ENCODE measurements around the gene KMT2C.
"Not testable (repeated sequence)": the region's sequence is repeated elsewhere in the genome, so short reads cannot be mapped to it uniquely, and the experiment has no call there.

The KMT2C gene

GRCh38 chr7:152370297-152370696, 65.5 kb downstream of the KMT2C start:
- no peak overlapping the region for H3K4me3 ChIP-seq (ENCODE audit: low read depth, low read length)
- H3K27me3 ChIP-seq (ENCODE audit: control insufficient read depth, insufficient read depth, low read length), result no peaks in the 10 kb centered on the region
- H3K9me3 ChIP-seq (ENCODE audit: control insufficient read depth, insufficient read depth, low read length), result no peaks in the 10 kb centered on the region
- no peaks in the 10 kb centered on the region for H3K36me3 ChIP-seq (ENCODE audit: control insufficient read depth, insufficient read depth, low read length)
- no peak overlapping the region for H3K9ac ChIP-seq (ENCODE audit: low read depth, low read length)
- H3K4me1 ChIP-seq (ENCODE audit: control insufficient read depth, insufficient read depth, low read length), result peaks cover 16% of the 10 kb centered on the region; the same call in 1 of the 2 replicates
- H3K27ac ChIP-seq (ENCODE audit: low read depth, low read length), result no peak overlapping the region

GRCh38 chr7:152369518-152369917, 66.3 kb downstream of the KMT2C start:
- Histone ChIP-seq H3K9ac (ENCODE audit: low read depth, low read length) (no peak overlapping the region), H3K4me3 (ENCODE audit: low read depth, low read length) (no peak overlapping the region), H3K27me3 (ENCODE audit: control insufficient read depth, insufficient read depth, low read length) (no peaks in the 10 kb centered on the region), H3K36me3 (ENCODE audit: control insufficient read depth, insufficient read depth, low read length) (no peaks in the 10 kb centered on the region), H3K27ac (ENCODE audit: low read depth, low read length) (no peak overlapping the region), H3K9me3 (ENCODE audit: control insufficient read depth, insufficient read depth, low read length) (no peaks in the 10 kb centered on the region), H3K4me1 (ENCODE audit: control insufficient read depth, insufficient read depth, low read length) (peaks cover 16% of the 10 kb centered on the region; the same call in 1 of the 2 replicates)

- H3K27me3 ChIP-seq (ENCODE audit: control insufficient read depth, insufficient read depth, low read length), result no peaks in the 10 kb centered on the region
- H3K4me1 ChIP-seq (ENCODE audit: control insufficient read depth, insufficient read depth, low read length), result peaks cover 26% of the 10 kb centered on the region; the same call in 1 of the 2 replicates
- H3K27ac ChIP-seq (ENCODE audit: low read depth, low read length), result no peak overlapping the region
- H3K9ac ChIP-seq (ENCODE audit: low read depth, low read length), result no peak overlapping the region
- H3K9me3 ChIP-seq (ENCODE audit: control insufficient read depth, insufficient read depth, low read length), result no peaks in the 10 kb centered on the region
- no peak overlapping the region for H3K4me3 ChIP-seq (ENCODE audit: low read depth, low read length)
- H3K36me3 ChIP-seq (ENCODE audit: control insufficient read depth, insufficient read depth, low read length), result no peaks in the 10 kb centered on the region
Measured at GRCh38 chr7:152367170-152367569, 68.6 kb downstream of the KMT2C start.

GRCh38 chr7:152366662-152367061, 69.1 kb downstream of the KMT2C start:
- Histone ChIP-seq H3K4me1 (ENCODE audit: control insufficient read depth, insufficient read depth, low read length) (peaks cover 26% of the 10 kb centered on the region; the same call in 1 of the 2 replicates), H3K4me3 (ENCODE audit: low read depth, low read length) (no peak overlapping the region), H3K36me3 (ENCODE audit: control insufficient read depth, insufficient read depth, low read length) (no peaks in the 10 kb centered on the region), H3K9me3 (ENCODE audit: control insufficient read depth, insufficient read depth, low read length) (no peaks in the 10 kb centered on the region), H3K27ac (ENCODE audit: low read depth, low read length) (no peak overlapping the region), H3K9ac (ENCODE audit: low read depth, low read length) (no peak overlapping the region), H3K27me3 (ENCODE audit: control insufficient read depth, insufficient read depth, low read length) (no peaks in the 10 kb centered on the region)

- H3K9me3 ChIP-seq (ENCODE audit: control insufficient read depth, insufficient read depth, low read length), result no peaks in the 10 kb centered on the region
- H3K4me1 ChIP-seq (ENCODE audit: control insufficient read depth, insufficient read depth, low read length), result peaks cover 26% of the 10 kb centered on the region; the same call in 1 of the 2 replicates
- no peak overlapping the region for H3K9ac ChIP-seq (ENCODE audit: low read depth, low read length)
- no peaks in the 10 kb centered on the region for H3K36me3 ChIP-seq (ENCODE audit: control insufficient read depth, insufficient read depth, low read length)
- no peaks in the 10 kb centered on the region for H3K27me3 ChIP-seq (ENCODE audit: control insufficient read depth, insufficient read depth, low read length)
- no peak overlapping the region for H3K27ac ChIP-seq (ENCODE audit: low read depth, low read length)
- no peak overlapping the region for H3K4me3 ChIP-seq (ENCODE audit: low read depth, low read length)
Measured at GRCh38 chr7:152365982-152366603, 69.7 kb downstream of the KMT2C start.

- Histone ChIP-seq H3K36me3 (ENCODE audit: control insufficient read depth, insufficient read depth, low read length) (no peaks in the 10 kb centered on the region), H3K9me3 (ENCODE audit: control insufficient read depth, insufficient read depth, low read length) (no peaks in the 10 kb centered on the region), H3K27ac (ENCODE audit: low read depth, low read length) (no peak overlapping the region), H3K27me3 (ENCODE audit: control insufficient read depth, insufficient read depth, low read length) (no peaks in the 10 kb centered on the region), H3K4me3 (ENCODE audit: low read depth, low read length) (no peak overlapping the region), H3K4me1 (ENCODE audit: control insufficient read depth, insufficient read depth, low read length) (0 out of 2 replicates have a peak, but pooled peaks cover 14% of the 10 kb centered on the region), H3K9ac (ENCODE audit: low read depth, low read length) (no peak overlapping the region)
Measured at GRCh38 chr7:152363798-152364197, 72.0 kb downstream of the KMT2C start.

- no peaks in the 10 kb centered on the region for H3K27me3 ChIP-seq (ENCODE audit: control insufficient read depth, insufficient read depth, low read length)
- no peak overlapping the region for H3K4me3 ChIP-seq (ENCODE audit: low read depth, low read length)
- H3K36me3 ChIP-seq (ENCODE audit: control insufficient read depth, insufficient read depth, low read length), result no peaks in the 10 kb centered on the region
- H3K4me1 ChIP-seq (ENCODE audit: control insufficient read depth, insufficient read depth, low read length), result 0 out of 2 replicates have a peak, but pooled peaks cover 11% of the 10 kb centered on the region
- no peak overlapping the region for H3K9ac ChIP-seq (ENCODE audit: low read depth, low read length)
- H3K9me3 ChIP-seq (ENCODE audit: control insufficient read depth, insufficient read depth, low read length), result no peaks in the 10 kb centered on the region
- H3K27ac ChIP-seq (ENCODE audit: low read depth, low read length), result no peak overlapping the region
Measured at GRCh38 chr7:152362128-152362926, 73.5 kb downstream of the KMT2C start.

- Histone ChIP-seq H3K4me1 (ENCODE audit: control insufficient read depth, insufficient read depth, low read length) (no peaks in the 10 kb centered on the region), H3K27ac (ENCODE audit: low read depth, low read length) (no peak overlapping the region), H3K9ac (ENCODE audit: low read depth, low read length) (no peak overlapping the region), H3K27me3 (ENCODE audit: control insufficient read depth, insufficient read depth, low read length) (no peaks in the 10 kb centered on the region), H3K4me3 (ENCODE audit: low read depth, low read length) (no peak overlapping the region), H3K36me3 (ENCODE audit: control insufficient read depth, insufficient read depth, low read length) (peaks cover 3% of the 10 kb centered on the region), H3K9me3 (ENCODE audit: control insufficient read depth, insufficient read depth, low read length) (no peaks in the 10 kb centered on the region)
Measured at GRCh38 chr7:152355474-152356057, 80.2 kb downstream of the KMT2C start.

GRCh38 chr7:152354061-152354460, 81.7 kb downstream of the KMT2C start:
- Histone ChIP-seq H3K9ac (ENCODE audit: low read depth, low read length) (no peak overlapping the region), H3K4me1 (ENCODE audit: control insufficient read depth, insufficient read depth, low read length) (no peaks in the 10 kb centered on the region), H3K9me3 (ENCODE audit: control insufficient read depth, insufficient read depth, low read length) (no peaks in the 10 kb centered on the region), H3K4me3 (ENCODE audit: low read depth, low read length) (no peak overlapping the region), H3K27me3 (ENCODE audit: control insufficient read depth, insufficient read depth, low read length) (no peaks in the 10 kb centered on the region), H3K27ac (ENCODE audit: low read depth, low read length) (no peak overlapping the region), H3K36me3 (ENCODE audit: control insufficient read depth, insufficient read depth, low read length) (peaks cover 11% of the 10 kb centered on the region)

GRCh38 chr7:152353281-152353680, 82.5 kb downstream of the KMT2C start:
- not testable (repeated sequence) for H3K27me3 ChIP-seq (ENCODE audit: control insufficient read depth, insufficient read depth, low read length); H3K4me1 ChIP-seq (ENCODE audit: control insufficient read depth, insufficient read depth, low read length); H3K9ac ChIP-seq (ENCODE audit: low read depth, low read length); H3K27ac ChIP-seq (ENCODE audit: low read depth, low read length); H3K9me3 ChIP-seq (ENCODE audit: control insufficient read depth, insufficient read depth, low read length); H3K4me3 ChIP-seq (ENCODE audit: low read depth, low read length)
- H3K36me3 ChIP-seq (ENCODE audit: control insufficient read depth, insufficient read depth, low read length), result peaks cover 11% of the 10 kb centered on the region

GRCh38 chr7:152351747-152352146, 84.1 kb downstream of the KMT2C start:
- H3K9ac ChIP-seq (ENCODE audit: low read depth, low read length); H3K9me3 ChIP-seq (ENCODE audit: control insufficient read depth, insufficient read depth, low read length); H3K27me3 ChIP-seq (ENCODE audit: control insufficient read depth, insufficient read depth, low read length); H3K4me3 ChIP-seq (ENCODE audit: low read depth, low read length); H3K4me1 ChIP-seq (ENCODE audit: control insufficient read depth, insufficient read depth, low read length): not testable (repeated sequence)
- peaks cover 17% of the 10 kb centered on the region for H3K36me3 ChIP-seq (ENCODE audit: control insufficient read depth, insufficient read depth, low read length)
- H3K27ac ChIP-seq (ENCODE audit: low read depth, low read length), result peak overlapping the region; percentile 35

Measured in HUES48 (cell line).